A549 (cell line): ENCODE data around the gene INPP5K. TPM values are rescaled to one million over a fixed set of nuclear protein-coding genes. Genes with fewer than 3 reads are reported as not detected.

ENCODE experiments used
- ATAC-seq, 2 experiments: fragments of 200-7000 bp in 1 of 2; fragments of >200 bp in 1 of 2; cut with Nextera tagmentation in 1 of 2; cut with Tn5 transposase in 1 of 2; 3 replicates each; pipeline versions ENCODE4 v1.8.0 to v1.9.1; 2018 to 2020; ENCODE audit warnings: mild to moderate bottlenecking in 1 of 2, moderate library complexity in 1 of 2
- CTCF ChIA-PET: fragments of 300-600 bp; sonication (Branson Sonifier 250); formaldehyde crosslinking; extraction: SDS; loops from one replicate; lab custom pipeline; 2021; ENCODE audit warnings: antibody characterized with exemption, inconsistent platforms; lab: Yijun Ruan, JAX
- POLR2A ChIA-PET: fragments of 350-600 bp; formaldehyde crosslinking; extraction: SDS; loops from one replicate; lab custom pipeline; 2021; ENCODE audit warnings: antibody characterized with exemption, inconsistent platforms; lab: Yijun Ruan, JAX
- DNase-seq, 2 experiments: peaks; one replicate each; pipeline versions ENCODE4 v3.0.0 to v3.0.0-alpha.2; 2011 to 2016; ENCODE audit warnings: low read depth in 1 of 2, low spot score in 1 of 2
- FAIRE-seq: peaks from 2 replicates; lab custom pipeline; 2011; peaks lifted over from hg19 to GRCh38; lab: Jason Lieb, UNC
- H3K27ac ChIP-seq, 2 experiments: fragments of >200 bp; sonication (Bioruptor Twin); formaldehyde crosslinking; 3 replicates each; pipeline ENCODE4 v1.5.1; 2016 to 2017
- H3K4me1 ChIP-seq: fragments of >200 bp; sonication (Bioruptor Twin); formaldehyde crosslinking; 3 replicates; pipeline ENCODE4 v1.6.1; 2016
- H3K4me2 ChIP-seq: fragments of >200 bp; sonication (Bioruptor Twin); formaldehyde crosslinking; 3 replicates; pipeline ENCODE4 v1.6.1; 2016
- H3K4me3 ChIP-seq: fragments of >200 bp; sonication (Bioruptor Twin); formaldehyde crosslinking; 3 replicates; pipeline ENCODE4 v1.5.1; 2016
- H3K9me3 ChIP-seq: fragments of >200 bp; sonication (Bioruptor Twin); formaldehyde crosslinking; 3 replicates; pipeline ENCODE4 v1.6.1; 2016
- CEBPB ChIP-seq, 2 experiments: fragments of >200 bp in 1 of 2; sonication (Bioruptor Twin) in 1 of 2; formaldehyde crosslinking in 1 of 2; IDR thresholded peaks; 2 replicates each; pipeline ENCODE4 v1.6.1; 2012 to 2016
- CHD4 ChIP-seq: fragments of 200-600 bp; sonication (generic); IDR thresholded peaks from 2 replicates; pipeline ENCODE4 v1.6.1; 2016; ENCODE audit warnings: antibody characterized with exemption, mild to moderate bottlenecking, borderline replicate concordance
- ELK1 ChIP-seq: fragments of 150-350 bp; IDR thresholded peaks from 2 replicates; pipeline ENCODE4 v1.6.1; 2014; ENCODE audit warnings: low read depth, mild to moderate bottlenecking, low read length
- EP300 ChIP-seq, 2 experiments: fragments of >200 bp; sonication (Bioruptor Twin); formaldehyde crosslinking; IDR thresholded peaks; 2 replicates in 1 of 2; 3 replicates in 1 of 2; pipeline ENCODE4 v1.6.1; 2016 to 2017
- ESRRA ChIP-seq: fragments of 150-350 bp; IDR thresholded peaks from 2 replicates; pipeline ENCODE4 v1.6.1; 2014; ENCODE audit warnings: mild to moderate bottlenecking, low read length, borderline replicate concordance
- FOXS1 ChIP-seq: fragments of 250-450 bp; sonication (Bioruptor Pico); IDR thresholded peaks from 2 replicates; pipeline ENCODE4 v1.5.0; 2020; ENCODE audit warnings: mild to moderate bottlenecking, moderate library complexity
- HOXA7 ChIP-seq: fragments of 250-450 bp; sonication (Bioruptor Pico); IDR thresholded peaks from 2 replicates; pipeline ENCODE4 v1.5.0; 2020; ENCODE audit warnings: mild to moderate bottlenecking, moderate library complexity
- JUN ChIP-seq, 2 experiments: fragments of >200 bp; sonication (Bioruptor Twin); formaldehyde crosslinking; IDR thresholded peaks; 2 replicates in 1 of 2; 3 replicates in 1 of 2; pipeline ENCODE4 v1.6.1; 2016 to 2017
- MAFK ChIP-seq: fragments of 450-650 bp; IDR thresholded peaks from 2 replicates; pipeline ENCODE4 v1.6.1; 2014; ENCODE audit not compliant: partially characterized antibody
- MAX ChIP-seq: IDR thresholded peaks from 2 replicates; pipeline ENCODE4 v1.6.1; 2012
- NPAS2 ChIP-seq: fragments of 250-450 bp; sonication (Bioruptor Pico); IDR thresholded peaks from 2 replicates; pipeline ENCODE4 v1.8.0; 2022; ENCODE audit warnings: mild to moderate bottlenecking, moderate library complexity, borderline replicate concordance
- POLR2A ChIP-seq: IDR thresholded peaks from 2 replicates; pipeline ENCODE4 v1.6.1; 2012; ENCODE audit warnings: mild to moderate bottlenecking, low read length
- RARB ChIP-seq: fragments of 250-450 bp; sonication (Bioruptor Pico); IDR thresholded peaks from 2 replicates; pipeline ENCODE4 v1.8.0; 2021; ENCODE audit warnings: mild to moderate bottlenecking, moderate library complexity
- REST ChIP-seq: fragments of 200-600 bp; sonication (generic); IDR thresholded peaks from 2 replicates; pipeline ENCODE4 v1.6.1; 2016; ENCODE audit warnings: antibody characterized with exemption, mild to moderate bottlenecking, moderate library complexity
- SMC3 ChIP-seq: fragments of >200 bp; sonication (Bioruptor Twin); formaldehyde crosslinking; IDR thresholded peaks from 3 replicates; pipeline ENCODE4 v1.6.1; 2018; ENCODE audit warnings: inconsistent platforms
- TP53 ChIP-seq: fragments of 250-450 bp; sonication (Bioruptor Pico); IDR thresholded peaks from 2 replicates; pipeline ENCODE4 v1.5.0; 2021; ENCODE audit warnings: mild to moderate bottlenecking, moderate library complexity
- USF2 ChIP-seq: fragments of 450-650 bp; IDR thresholded peaks from 2 replicates; pipeline ENCODE4 v1.6.1; 2014; ENCODE audit warnings: antibody characterized with exemption
- WGBS: methylation state at CpG from one replicate; pipeline ENCODE4 v1.1.6; 2017; ENCODE audit errors: missing lambda C conversion rate; 5-methylcytosine and 5-hydroxymethylcytosine counted together
- polyA plus RNA-seq, 4 experiments: library from polyadenylated mRNA; depleted of rRNA in 3 of 4; stranded (reverse); fragments of >200 nt; fragmentation: RNase III in 1 of 4; extraction: RNeasy Plus Mini Kit Qiagen cat#74134 plus additional on column Dnase treatment in 1 of 4; gene quantifications; 2 replicates in 3 of 4; 3 replicates in 1 of 4; pipeline ENCODE4 v1.2.3, GENCODE V29; 2011 to 2017
- TF ChIP-seq, protein P1 (sequence below): IDR thresholded peaks from 2 replicates; pipeline ENCODE4 v1.6.1; 2012
- TF ChIP-seq, protein P2 (sequence below): fragments of 250-450 bp; sonication (Bioruptor Pico); IDR thresholded peaks from 2 replicates; pipeline ENCODE4 v1.5.0; 2021; ENCODE audit warnings: mild to moderate bottlenecking, moderate library complexity, borderline replicate concordance

Gene INPP5K
- polyA plus RNA-seq, 2 of the 4 experiments (the other 2 are of a cell fraction), result 24.3 to 30.8 TPM

GRCh38 chr17:1469231-1469852, 47.1 kb downstream of the INPP5K start (continued):
- TF ChIP-seq, protein P1, sequence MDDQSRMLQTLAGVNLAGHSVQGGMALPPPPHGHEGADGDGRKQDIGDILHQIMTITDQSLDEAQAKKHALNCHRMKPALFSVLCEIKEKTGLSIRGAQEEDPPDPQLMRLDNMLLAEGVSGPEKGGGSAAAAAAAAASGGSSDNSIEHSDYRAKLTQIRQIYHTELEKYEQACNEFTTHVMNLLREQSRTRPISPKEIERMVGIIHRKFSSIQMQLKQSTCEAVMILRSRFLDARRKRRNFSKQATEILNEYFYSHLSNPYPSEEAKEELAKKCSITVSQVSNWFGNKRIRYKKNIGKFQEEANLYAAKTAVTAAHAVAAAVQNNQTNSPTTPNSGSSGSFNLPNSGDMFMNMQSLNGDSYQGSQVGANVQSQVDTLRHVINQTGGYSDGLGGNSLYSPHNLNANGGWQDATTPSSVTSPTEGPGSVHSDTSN, result peak; percentile 64; the same call in 1 of the 2 replicates
- TF ChIP-seq TP53 (CRISPR knock-in tag), result no peak
- TF ChIP-seq REST, result peak; percentile 73
- no peak for TF ChIP-seq NPAS2
- TF ChIP-seq CEBPB (IDR thresholded peaks at IDR 0.05), result peak in 1 of 2 experiments; percentile 47; a peak in 1 of 4 replicates
- TF ChIP-seq RARB (CRISPR knock-in tag), result no peak
- TF ChIP-seq EP300 (IDR thresholded peaks at IDR 0.05), result no peak
- no peak for TF ChIP-seq USF2
- no peak for TF ChIP-seq POLR2A
- 0 out of 2 replicates have a peak, but pooled peaks have one; percentile 60 for TF ChIP-seq FOXS1 (CRISPR knock-in tag)
- TF ChIP-seq, protein P2, sequence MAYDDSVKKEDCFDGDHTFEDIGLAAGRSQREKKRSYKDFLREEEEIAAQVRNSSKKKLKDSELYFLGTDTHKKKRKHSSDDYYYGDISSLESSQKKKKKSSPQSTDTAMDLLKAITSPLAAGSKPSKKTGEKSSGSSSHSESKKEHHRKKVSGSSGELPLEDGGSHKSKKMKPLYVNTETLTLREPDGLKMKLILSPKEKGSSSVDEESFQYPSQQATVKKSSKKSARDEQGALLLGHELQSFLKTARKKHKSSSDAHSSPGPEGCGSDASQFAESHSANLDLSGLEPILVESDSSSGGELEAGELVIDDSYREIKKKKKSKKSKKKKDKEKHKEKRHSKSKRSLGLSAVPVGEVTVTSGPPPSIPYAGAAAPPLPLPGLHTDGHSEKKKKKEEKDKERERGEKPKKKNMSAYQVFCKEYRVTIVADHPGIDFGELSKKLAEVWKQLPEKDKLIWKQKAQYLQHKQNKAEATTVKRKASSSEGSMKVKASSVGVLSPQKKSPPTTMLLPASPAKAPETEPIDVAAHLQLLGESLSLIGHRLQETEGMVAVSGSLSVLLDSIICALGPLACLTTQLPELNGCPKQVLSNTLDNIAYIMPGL (CRISPR knock-in tag), result no peak
- TF ChIP-seq MAFK, result no peak
- peak in 1 of 2 experiments; percentile 70; a peak in 3 of 5 replicates for TF ChIP-seq JUN (IDR thresholded peaks at IDR 0.05)
- TF ChIP-seq ESRRA, result no peak
- TF ChIP-seq MAX, result peak; percentile 83
- TF ChIP-seq SMC3, result peak; percentile 41; the same call in 2 of the 3 replicates
- no peak for TF ChIP-seq CHD4
- no peak for TF ChIP-seq ELK1

- Histone ChIP-seq H3K4me1 (no peaks in the 10 kb centered on the region), H3K9me3 (no peaks in the 10 kb centered on the region), H3K27ac (no peak overlapping the region), H3K4me2 (no peak overlapping the region), H3K4me3 (no peak overlapping the region)
- DNase-seq (no peak), FAIRE-seq (no peak), ATAC-seq (no peak)
- WGBS, result 79% methylated on average over 21 of the region's 21 CpGs
- TF ChIP-seq CEBPB (IDR thresholded peaks at IDR 0.05), result peak in 1 of 2 experiments; percentile 35; a peak in 1 of 4 replicates
- TF ChIP-seq HOXA7 (CRISPR knock-in tag), result no peak
- CTCF ChIA-PET, result no interaction called here
- POLR2A ChIA-PET, result no interaction called here
These were observed 48.4 kb downstream of the INPP5K start for GRCh38 chr17:1467898-1468492.
